ENCODE measurements around the gene EFEMP1.

EFEMP1 gene

DNA sequence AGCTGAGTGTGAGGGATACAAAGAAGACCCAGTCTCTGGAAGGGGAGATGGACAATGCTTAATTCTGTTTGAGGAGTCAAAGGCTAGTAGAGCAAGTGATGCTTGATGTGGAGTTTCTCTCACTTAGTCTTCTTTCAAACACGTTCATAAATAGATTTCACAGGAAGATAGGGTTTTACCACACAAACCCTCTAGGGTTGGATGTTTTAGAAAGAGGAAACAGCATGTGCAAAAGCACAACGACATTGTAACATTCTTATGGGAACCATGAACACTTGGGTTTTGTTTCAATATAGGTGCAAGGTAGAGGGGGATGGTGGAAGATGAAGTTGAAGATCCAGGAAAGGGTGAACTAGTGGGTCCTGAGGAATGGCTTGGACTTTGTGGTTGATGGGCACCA lies 10.8 kb upstream of the EFEMP1 start:
- H3K4me3 ChIP-seq (ENCODE audit: low read depth, low read length) = no peak overlapping the region
- TF ChIP-seq, protein P1, sequence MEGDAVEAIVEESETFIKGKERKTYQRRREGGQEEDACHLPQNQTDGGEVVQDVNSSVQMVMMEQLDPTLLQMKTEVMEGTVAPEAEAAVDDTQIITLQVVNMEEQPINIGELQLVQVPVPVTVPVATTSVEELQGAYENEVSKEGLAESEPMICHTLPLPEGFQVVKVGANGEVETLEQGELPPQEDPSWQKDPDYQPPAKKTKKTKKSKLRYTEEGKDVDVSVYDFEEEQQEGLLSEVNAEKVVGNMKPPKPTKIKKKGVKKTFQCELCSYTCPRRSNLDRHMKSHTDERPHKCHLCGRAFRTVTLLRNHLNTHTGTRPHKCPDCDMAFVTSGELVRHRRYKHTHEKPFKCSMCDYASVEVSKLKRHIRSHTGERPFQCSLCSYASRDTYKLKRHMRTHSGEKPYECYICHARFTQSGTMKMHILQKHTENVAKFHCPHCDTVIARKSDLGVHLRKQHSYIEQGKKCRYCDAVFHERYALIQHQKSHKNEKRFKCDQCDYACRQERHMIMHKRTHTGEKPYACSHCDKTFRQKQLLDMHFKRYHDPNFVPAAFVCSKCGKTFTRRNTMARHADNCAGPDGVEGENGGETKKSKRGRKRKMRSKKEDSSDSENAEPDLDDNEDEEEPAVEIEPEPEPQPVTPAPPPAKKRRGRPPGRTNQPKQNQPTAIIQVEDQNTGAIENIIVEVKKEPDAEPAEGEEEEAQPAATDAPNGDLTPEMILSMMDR (conservative IDR thresholded peaks at IDR 0.05; ENCODE audit: low read depth, low read length) = no peak
- no peak for DNase-seq (ENCODE audit: low read depth)

DNA sequence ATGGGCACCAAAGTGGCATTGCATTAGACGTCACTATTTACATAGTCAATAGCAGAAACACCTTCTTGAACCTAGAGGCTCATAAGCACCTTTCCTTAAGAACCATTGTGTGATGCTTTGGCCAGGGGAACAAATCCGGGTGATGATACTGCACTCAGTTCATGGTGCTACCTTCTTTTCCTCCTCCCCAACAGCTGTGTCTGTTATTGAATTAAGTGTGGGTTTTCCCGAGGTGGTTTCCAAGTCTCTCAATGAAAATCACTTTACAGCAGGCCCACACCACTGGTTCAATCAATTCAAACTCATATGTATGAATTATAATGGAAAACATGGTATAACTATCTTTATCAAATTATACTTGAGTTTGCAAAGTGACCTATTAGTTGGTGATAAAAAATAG lies 9.3 kb upstream of the EFEMP1 start:
- no peak overlapping the region for H3K4me3 ChIP-seq (ENCODE audit: low read depth, low read length)
- TF ChIP-seq, protein P1 (conservative IDR thresholded peaks at IDR 0.05; ENCODE audit: low read depth, low read length) = no peak
- DNase-seq (ENCODE audit: low read depth) = no peak

DNA sequence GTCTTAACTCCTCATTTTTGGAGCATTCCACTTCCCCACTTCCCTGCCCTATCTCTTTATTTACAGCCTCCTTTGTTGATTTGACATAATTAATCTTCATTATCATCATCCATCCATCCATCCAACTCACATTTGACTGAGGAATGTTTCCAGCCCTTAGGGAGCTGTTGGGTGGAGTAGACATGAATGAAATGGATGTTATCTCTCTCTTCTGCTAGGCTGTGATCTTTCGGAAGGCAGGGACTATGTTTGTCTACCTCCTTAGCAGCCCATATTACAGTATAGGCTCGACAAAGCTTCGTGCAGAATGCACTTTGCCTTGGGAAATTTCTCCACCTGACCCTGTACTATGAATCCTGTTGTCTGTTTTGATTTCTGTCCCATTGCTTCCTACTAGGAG lies 7.7 kb upstream of the EFEMP1 start:
- TF ChIP-seq, protein P1 (conservative IDR thresholded peaks at IDR 0.05; ENCODE audit: low read depth, low read length) = no peak
- no peak for DNase-seq (ENCODE audit: low read depth)
- H3K4me3 ChIP-seq (ENCODE audit: low read depth, low read length) = no peak overlapping the region

DNA sequence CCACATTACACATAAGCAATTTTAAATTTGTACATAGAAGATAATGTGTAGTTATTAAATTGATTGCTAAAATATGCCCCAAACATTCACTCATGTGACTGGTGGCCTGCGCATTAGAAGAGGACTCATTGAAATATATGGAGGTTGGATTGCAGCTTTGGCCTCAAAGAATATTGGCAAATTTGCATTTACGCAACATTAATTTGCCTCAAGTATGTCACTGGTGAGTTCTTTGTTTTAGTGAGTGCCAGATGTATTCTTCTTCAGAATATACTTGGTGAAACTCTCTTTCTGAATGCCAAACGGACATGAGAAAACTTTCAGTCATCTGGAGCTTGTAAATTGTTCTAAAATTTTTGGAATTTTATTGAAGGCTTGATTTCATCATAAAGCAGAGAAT lies 5.9 kb upstream of the EFEMP1 start:
- no peak for DNase-seq (ENCODE audit: low read depth)
- TF ChIP-seq, protein P1 (conservative IDR thresholded peaks at IDR 0.05; ENCODE audit: low read depth, low read length) = no peak
- no peak overlapping the region for H3K4me3 ChIP-seq (ENCODE audit: low read depth, low read length)

DNA sequence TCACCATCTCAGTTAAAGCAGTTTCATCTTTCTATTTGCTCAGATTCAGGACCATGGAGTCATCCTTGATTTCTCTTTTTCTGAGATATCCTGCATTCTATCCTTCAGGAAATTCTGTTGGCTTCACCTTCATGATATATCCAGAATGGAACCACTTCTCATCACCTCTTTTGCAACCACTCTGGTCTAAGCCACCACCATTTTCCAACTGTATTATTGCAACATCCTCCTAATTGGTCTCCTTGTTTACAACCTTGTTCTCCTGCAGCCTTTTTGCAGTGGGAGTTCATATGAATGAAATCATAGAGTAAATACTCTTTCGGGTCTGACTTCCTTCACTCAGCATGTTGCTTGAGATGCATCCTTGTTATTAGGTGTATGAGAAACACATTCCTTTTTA lies 3.4 kb upstream of the EFEMP1 start:
- no peak for DNase-seq (ENCODE audit: low read depth)
- no peak overlapping the region for H3K4me3 ChIP-seq (ENCODE audit: low read depth, low read length)
- TF ChIP-seq, protein P1 (conservative IDR thresholded peaks at IDR 0.05; ENCODE audit: low read depth, low read length) = no peak

DNA sequence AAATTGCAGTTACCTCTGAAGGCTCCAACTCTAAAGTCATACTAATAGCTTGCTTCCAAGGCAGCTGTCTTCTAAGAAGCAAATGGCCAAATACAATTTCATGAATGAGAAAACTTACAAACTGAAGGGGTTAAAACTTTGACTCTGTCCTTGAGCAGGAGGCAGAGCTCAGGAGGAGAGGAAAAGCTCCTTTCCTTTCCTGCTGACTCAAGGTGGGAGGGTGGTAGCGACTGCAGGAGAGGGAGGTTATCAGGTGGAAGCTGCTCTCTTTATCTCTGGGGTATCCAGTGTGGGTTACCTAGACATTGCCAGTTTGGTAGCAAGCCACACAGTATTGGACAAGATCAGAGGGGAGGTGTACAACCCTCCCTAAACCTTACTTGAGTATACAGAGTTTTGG lies 2.7 kb upstream of the EFEMP1 start:
- no peak overlapping the region for H3K4me3 ChIP-seq (ENCODE audit: low read depth, low read length)
- no peak for DNase-seq (ENCODE audit: low read depth)
- TF ChIP-seq, protein P1 (conservative IDR thresholded peaks at IDR 0.05; ENCODE audit: low read depth, low read length) = no peak

DNA sequence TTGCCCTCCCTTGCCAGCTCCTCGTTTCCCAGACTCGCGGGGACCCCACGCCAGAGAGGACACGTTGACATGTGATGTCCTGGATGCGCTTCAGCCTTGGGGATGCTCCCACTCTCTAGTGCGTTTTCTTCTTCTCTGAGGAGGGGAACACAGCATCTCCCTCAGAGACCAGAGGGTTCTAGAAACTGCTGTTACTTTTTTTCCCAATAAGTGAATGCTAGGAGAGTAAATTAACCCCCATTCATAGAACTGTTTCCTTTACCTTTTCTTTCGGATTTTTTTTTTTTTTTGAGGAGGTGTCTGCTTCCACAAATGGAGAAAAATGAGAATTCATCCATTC lies 370 bp upstream of the EFEMP1 start:
- peak overlapping the region; percentile 91 for H3K4me3 ChIP-seq (ENCODE audit: low read depth, low read length)
- TF ChIP-seq, protein P1 (conservative IDR thresholded peaks at IDR 0.05; ENCODE audit: low read depth, low read length) = no peak

More for the DNA sequence above, 370 bp upstream of the EFEMP1 start:
- no peak for DNase-seq (ENCODE audit: low read depth)

Measured in choroid plexus epithelial cell (primary cell).